Peyer's patch (tissue), 4 donors: Measurements from ENCODE around the gene VAV2. TPM values are rescaled to one million over a fixed set of nuclear protein-coding genes. Genes with fewer than 3 reads are reported as not detected.
A peak's percentile ranks its signal among the peaks of the same experiment; 100 is the strongest.

Source experiments
- DNase-seq, 3 donors: peaks; one replicate each; pipeline ENCODE4 v3.0.0-alpha.2; 2017 to 2019
- H3K27ac ChIP-seq, 4 donors: fragments of 200-600 bp; sonication (generic); one replicate each; pipeline ENCODE4 v1.5.1; 2016 to 2019
- H3K27me3 ChIP-seq, 2 donors: fragments of 200-600 bp; sonication (generic); one replicate each; pipeline ENCODE4 v1.5.1; 2019
- H3K36me3 ChIP-seq, 3 donors: fragments of 200-600 bp; sonication (generic); one replicate each; pipeline ENCODE4 v1.5.1; 2016 to 2019
- H3K4me1 ChIP-seq, 4 donors: fragments of 200-600 bp; sonication (generic); one replicate each; pipeline ENCODE4 v1.5.1; 2016 to 2019
- H3K4me3 ChIP-seq, 4 donors: fragments of 200-600 bp; sonication (generic); 1 replicate in 3 of 4; 2 replicates in 1 of 4; pipeline ENCODE4 v1.5.1; 2016 to 2019; ENCODE audit warnings: mild to moderate bottlenecking in 1 of 4
- H3K9me3 ChIP-seq, 4 donors: fragments of 200-600 bp; sonication (generic); one replicate each; pipeline ENCODE4 v1.5.1; 2016 to 2019; ENCODE audit warnings: mild to moderate bottlenecking in 1 of 4
- CTCF ChIP-seq, 6 experiments: fragments of 450-650 bp in 4 of 6; fragments of 200-600 bp in 2 of 6; sonication (generic) in 1 of 6; IDR thresholded peaks; one replicate each; pipeline ENCODE4 v1.5.1; 2017 to 2019; ENCODE audit warnings: antibody characterized with exemption in 6 of 6, mild to moderate bottlenecking in 3 of 6, moderate library complexity in 1 of 6
- POLR2A ChIP-seq, 2 donors: fragments of 450-650 bp; IDR thresholded peaks; one replicate each; pipeline ENCODE4 v1.5.1; 2017; ENCODE audit warnings: antibody characterized with exemption in 2 of 2, mild to moderate bottlenecking in 2 of 2, moderate library complexity in 2 of 2
- total RNA-seq, 4 donors: library from RNA; depleted of rRNA; stranded (reverse); fragments of >200 nt; gene quantifications; one replicate each; pipeline ENCODE4 v1.1.0, GENCODE V29; 2016

VAV2 gene
- total RNA-seq, 4 donors from 2014 or later: 47.9 to 61.8 (median 58.9) TPM

GRCh38 chr9:133949486-133950061 lies 42.5 kb downstream of the VAV2 start:
- Histone ChIP-seq H3K36me3 (peaks cover 0 to 11% (median 0%) of the 10 kb centered on the region in 3 donors), H3K27ac (peak overlapping the region in 1 of 4 donors; percentile 52)
- DNase-seq: no peak

GRCh38 chr9:133948561-133949485 lies 43.3 kb downstream of the VAV2 start:
- TF ChIP-seq POLR2A (IDR thresholded peaks at IDR 0.05) (no peak), CTCF (IDR thresholded peaks at IDR 0.05) (no peak)
- H3K36me3 ChIP-seq: peaks cover 0 to 11% (median 0%) of the 10 kb centered on the region in 3 donors
- H3K27ac ChIP-seq: no peak overlapping the region
- no peaks in the 10 kb centered on the region for H3K9me3 ChIP-seq
- peaks cover 0 to 22% (median 7%) of the 10 kb centered on the region in 4 donors for H3K4me1 ChIP-seq
- no peak for DNase-seq
- H3K27me3 ChIP-seq: no peaks in the 10 kb centered on the region
- H3K4me3 ChIP-seq: no peak overlapping the region

More at GRCh38 chr9:133949486-133950061, 42.5 kb downstream of the VAV2 start:
- peaks cover 0 to 30% (median 7%) of the 10 kb centered on the region in 4 donors for H3K4me1 ChIP-seq
- no peaks in the 10 kb centered on the region for H3K9me3 ChIP-seq
- H3K27me3 ChIP-seq: no peaks in the 10 kb centered on the region
- no peak overlapping the region for H3K4me3 ChIP-seq
- TF ChIP-seq CTCF (IDR thresholded peaks at IDR 0.05) (no peak), POLR2A (IDR thresholded peaks at IDR 0.05) (no peak)

GRCh38 chr9:133948131-133948530 lies 44.0 kb downstream of the VAV2 start:
- no peak overlapping the region for H3K4me3 ChIP-seq
- H3K27ac ChIP-seq: no peak overlapping the region
- no peak for DNase-seq
- H3K4me1 ChIP-seq: peaks cover 0 to 17% (median 7%) of the 10 kb centered on the region in 4 donors
- H3K27me3 ChIP-seq: no peaks in the 10 kb centered on the region
- H3K9me3 ChIP-seq: no peaks in the 10 kb centered on the region
- TF ChIP-seq CTCF (IDR thresholded peaks at IDR 0.05) (no peak), POLR2A (IDR thresholded peaks at IDR 0.05) (no peak)
- H3K36me3 ChIP-seq: peaks cover 0 to 11% (median 0%) of the 10 kb centered on the region in 3 donors

GRCh38 chr9:133946840-133947486 lies 45.2 kb downstream of the VAV2 start:
- DNase-seq: no peak

More at GRCh38 chr9:133946840-133947486, 45.2 kb downstream of the VAV2 start:
- no peak overlapping the region for H3K4me3 ChIP-seq
- H3K36me3 ChIP-seq: peaks cover 0 to 11% (median 0%) of the 10 kb centered on the region in 3 donors
- no peaks in the 10 kb centered on the region for H3K9me3 ChIP-seq
- TF ChIP-seq POLR2A (IDR thresholded peaks at IDR 0.05) (no peak), CTCF (IDR thresholded peaks at IDR 0.05) (no peak)
- no peaks in the 10 kb centered on the region for H3K27me3 ChIP-seq
- H3K4me1 ChIP-seq: peaks cover 0 to 17% (median 7%) of the 10 kb centered on the region in 4 donors
- peak overlapping the region in 1 of 4 donors; percentile 76 for H3K27ac ChIP-seq
